ENCODE measurements around the gene UBE2G1.

UBE2G1 gene

GRCh38 chr17:4362141-4362540 is 4.3 kb downstream of the UBE2G1 start:
- H3K9me3 ChIP-seq (replicated peaks in 1 of 2; ENCODE audit: control insufficient read depth in 2 of 2, insufficient read depth in 1 of 2, low read depth in 1 of 2, low read length in 2 of 2) = no peaks in the 10 kb centered on the region
- H3K4me1 ChIP-seq (ENCODE audit: control insufficient read depth in 2 of 2, insufficient read depth in 1 of 2, low read depth in 1 of 2, low read length in 2 of 2) = peaks cover 0 to 2% of the 10 kb centered on the region in 2 donors
- H2AK5ac ChIP-seq (ENCODE audit: low read depth, low read length) = no peak overlapping the region
- no peak overlapping the region for H3K4me2 ChIP-seq (ENCODE audit: insufficient read depth, low read length, poor library complexity, severe bottlenecking)
- H4K8ac ChIP-seq (ENCODE audit: low read depth, low read length) = no peak overlapping the region
- H2BK12ac ChIP-seq (ENCODE audit: low read length) = no peak overlapping the region
- H3K9ac ChIP-seq (ENCODE audit: low read depth, low read length, poor library complexity) = no peak overlapping the region
- H3K18ac ChIP-seq (ENCODE audit: low read length) = no peak overlapping the region
- H3K79me1 ChIP-seq (ENCODE audit: low read depth, low read length) = peaks cover 9% of the 10 kb centered on the region
- peaks cover 0 to 32% of the 10 kb centered on the region in 2 donors for H3K36me3 ChIP-seq (replicated peaks in 1 of 2; ENCODE audit: control insufficient read depth in 2 of 2, insufficient read depth in 2 of 2, low read length in 2 of 2)
- DNase-seq (ENCODE audit: low spot score) = no peak
- H3K4me3 ChIP-seq (ENCODE audit: low read length in 2 of 2) = no peak overlapping the region
- no peak overlapping the region for H3K14ac ChIP-seq (ENCODE audit: low read length)
- H2BK15ac ChIP-seq (ENCODE audit: low read length) = no peak overlapping the region
- no peaks in the 10 kb centered on the region for H3K27me3 ChIP-seq (ENCODE audit: control insufficient read depth in 3 of 3, insufficient read depth in 3 of 3, low read depth in 1 of 3, low read length in 3 of 3)
- H4K91ac ChIP-seq (ENCODE audit: low read depth, low read length, poor library complexity) = no peak overlapping the region
- H3K23ac ChIP-seq (ENCODE audit: low read depth, low read length, poor library complexity) = no peak overlapping the region
- H2AFZ ChIP-seq (ENCODE audit: low read length) = no peak overlapping the region
- H2BK5ac ChIP-seq (ENCODE audit: low read length) = no peak overlapping the region
- no peak overlapping the region for H3K27ac ChIP-seq (replicated peaks; ENCODE audit: low read length)
- H2BK120ac ChIP-seq (ENCODE audit: low read depth, low read length) = no peak overlapping the region
- WGBS, 2 donors (ENCODE audit: extremely low coverage in 2 of 2, insufficient read length in 2 of 2, insufficient replicate concordance in 1 of 2) = no CpG with 5 or more reads among the region's 4 CpGs
- H3K4ac ChIP-seq (ENCODE audit: low read length) = no peak overlapping the region

GRCh38 chr17:4358154-4358553 is 8.3 kb downstream of the UBE2G1 start:
- Histone ChIP-seq H4K8ac (ENCODE audit: low read depth, low read length) (no peak overlapping the region), H3K27me3 (ENCODE audit: control insufficient read depth in 3 of 3, insufficient read depth in 3 of 3, low read depth in 1 of 3, low read length in 3 of 3) (no peaks in the 10 kb centered on the region), H2BK120ac (ENCODE audit: low read depth, low read length) (no peak overlapping the region), H3K9me3 (replicated peaks in 1 of 2; ENCODE audit: control insufficient read depth in 2 of 2, insufficient read depth in 1 of 2, low read depth in 1 of 2, low read length in 2 of 2) (no peaks in the 10 kb centered on the region), H3K79me1 (ENCODE audit: low read depth, low read length) (peaks cover 8% of the 10 kb centered on the region), H4K91ac (ENCODE audit: low read depth, low read length, poor library complexity) (no peak overlapping the region), H3K4me2 (ENCODE audit: insufficient read depth, low read length, poor library complexity, severe bottlenecking) (no peak overlapping the region), H3K18ac (ENCODE audit: low read length) (no peak overlapping the region), H3K4me3 (ENCODE audit: low read length in 2 of 2) (no peak overlapping the region), H2AFZ (ENCODE audit: low read length) (no peak overlapping the region), H2BK5ac (ENCODE audit: low read length) (no peak overlapping the region), H2BK15ac (ENCODE audit: low read length) (no peak overlapping the region), H2AK5ac (ENCODE audit: low read depth, low read length) (no peak overlapping the region), H3K4me1 (ENCODE audit: control insufficient read depth in 2 of 2, insufficient read depth in 1 of 2, low read depth in 1 of 2, low read length in 2 of 2) (no peaks in the 10 kb centered on the region), H3K9ac (ENCODE audit: low read depth, low read length, poor library complexity) (no peak overlapping the region), H3K4ac (ENCODE audit: low read length) (no peak overlapping the region), H3K23ac (ENCODE audit: low read depth, low read length, poor library complexity) (no peak overlapping the region), H3K27ac (replicated peaks; ENCODE audit: low read length) (no peak overlapping the region), H3K14ac (ENCODE audit: low read length) (no peak overlapping the region), H2BK12ac (ENCODE audit: low read length) (no peak overlapping the region), H3K36me3 (replicated peaks in 1 of 2; ENCODE audit: control insufficient read depth in 2 of 2, insufficient read depth in 2 of 2, low read length in 2 of 2) (peaks cover 0 to 33% of the 10 kb centered on the region in 2 donors)
- DNase-seq (ENCODE audit: low spot score) = no peak
- WGBS, 2 donors (ENCODE audit: extremely low coverage in 2 of 2, insufficient read length in 2 of 2, insufficient replicate concordance in 1 of 2) = no CpG with 5 or more reads among the region's 4 CpGs

- Histone ChIP-seq H3K27me3 (ENCODE audit: control insufficient read depth in 3 of 3, insufficient read depth in 3 of 3, low read depth in 1 of 3, low read length in 3 of 3) (no peaks in the 10 kb centered on the region), H2BK12ac (ENCODE audit: low read length) (no peak overlapping the region), H3K4me3 (ENCODE audit: low read length in 2 of 2) (no peak overlapping the region), H3K36me3 (replicated peaks in 1 of 2; ENCODE audit: control insufficient read depth in 2 of 2, insufficient read depth in 2 of 2, low read length in 2 of 2) (peaks cover 0 to 28% of the 10 kb centered on the region in 2 donors), H3K4me2 (ENCODE audit: insufficient read depth, low read length, poor library complexity, severe bottlenecking) (no peak overlapping the region), H3K79me1 (ENCODE audit: low read depth, low read length) (peaks cover 8% of the 10 kb centered on the region), H3K4me1 (ENCODE audit: control insufficient read depth in 2 of 2, insufficient read depth in 1 of 2, low read depth in 1 of 2, low read length in 2 of 2) (no peaks in the 10 kb centered on the region), H4K91ac (ENCODE audit: low read depth, low read length, poor library complexity) (no peak overlapping the region), H2BK5ac (ENCODE audit: low read length) (no peak overlapping the region), H3K27ac (replicated peaks; ENCODE audit: low read length) (no peak overlapping the region), H2AFZ (ENCODE audit: low read length) (no peak overlapping the region), H2BK120ac (ENCODE audit: low read depth, low read length) (no peak overlapping the region), H2AK5ac (ENCODE audit: low read depth, low read length) (no peak overlapping the region), H4K8ac (ENCODE audit: low read depth, low read length) (no peak overlapping the region), H3K4ac (ENCODE audit: low read length) (no peak overlapping the region), H3K14ac (ENCODE audit: low read length) (no peak overlapping the region), H2BK15ac (ENCODE audit: low read length) (no peak overlapping the region), H3K23ac (ENCODE audit: low read depth, low read length, poor library complexity) (no peak overlapping the region), H3K9me3 (replicated peaks in 1 of 2; ENCODE audit: control insufficient read depth in 2 of 2, insufficient read depth in 1 of 2, low read depth in 1 of 2, low read length in 2 of 2) (no peaks in the 10 kb centered on the region), H3K9ac (ENCODE audit: low read depth, low read length, poor library complexity) (no peak overlapping the region), H3K18ac (ENCODE audit: low read length) (no peak overlapping the region)
- WGBS, 2 donors (ENCODE audit: extremely low coverage in 2 of 2, insufficient read length in 2 of 2, insufficient replicate concordance in 1 of 2) = no CpG with 5 or more reads among the region's 1 CpG
- no peak for DNase-seq (ENCODE audit: low spot score)
Measured at GRCh38 chr17:4357671-4358070, 8.8 kb downstream of the UBE2G1 start.

DNA sequence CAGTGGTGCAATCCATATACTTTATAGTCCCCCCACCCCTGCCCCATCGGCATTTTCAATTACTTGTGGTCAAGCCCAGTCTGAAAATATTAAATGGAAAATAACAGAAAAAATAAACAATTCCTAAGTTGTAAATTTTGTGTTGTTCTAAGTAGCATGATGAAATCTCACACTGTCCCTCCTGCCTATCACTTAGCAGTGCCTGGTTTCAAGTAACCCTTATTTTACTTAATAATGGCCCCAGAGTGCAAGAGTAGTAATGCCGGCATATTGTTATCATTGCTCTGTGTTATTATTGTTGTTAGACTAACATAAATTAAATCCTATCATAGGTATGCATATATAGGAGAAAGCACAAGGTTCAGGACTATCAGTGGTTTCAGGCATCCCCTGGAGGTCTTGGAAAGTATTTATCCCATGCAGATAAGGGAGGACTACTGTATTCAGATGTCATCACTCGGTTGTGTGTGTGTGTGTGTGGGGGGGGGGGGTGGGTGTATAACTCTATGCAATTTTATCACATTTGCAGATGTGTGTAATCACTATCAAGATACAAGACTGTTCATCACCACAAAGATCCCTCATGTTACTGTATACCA is 9.3 kb downstream of the UBE2G1 start:
- no peak overlapping the region for H3K9ac ChIP-seq (ENCODE audit: low read depth, low read length, poor library complexity)
- peaks cover 8% of the 10 kb centered on the region for H3K79me1 ChIP-seq (ENCODE audit: low read depth, low read length)
- H3K4me3 ChIP-seq (ENCODE audit: low read length in 2 of 2) = no peak overlapping the region
- H2BK120ac ChIP-seq (ENCODE audit: low read depth, low read length) = no peak overlapping the region
- H3K36me3 ChIP-seq (replicated peaks in 1 of 2; ENCODE audit: control insufficient read depth in 2 of 2, insufficient read depth in 2 of 2, low read length in 2 of 2) = peaks cover 0 to 22% of the 10 kb centered on the region in 2 donors
- no peak overlapping the region for H2AK5ac ChIP-seq (ENCODE audit: low read depth, low read length)
- H2BK15ac ChIP-seq (ENCODE audit: low read length) = no peak overlapping the region
- no peak overlapping the region for H2BK5ac ChIP-seq (ENCODE audit: low read length)
- no peak overlapping the region for H3K4me2 ChIP-seq (ENCODE audit: insufficient read depth, low read length, poor library complexity, severe bottlenecking)
- H2BK12ac ChIP-seq (ENCODE audit: low read length) = no peak overlapping the region
- H3K9me3 ChIP-seq (replicated peaks in 1 of 2; ENCODE audit: control insufficient read depth in 2 of 2, insufficient read depth in 1 of 2, low read depth in 1 of 2, low read length in 2 of 2) = no peaks in the 10 kb centered on the region
- no peak overlapping the region for H3K4ac ChIP-seq (ENCODE audit: low read length)
- no CpG with 5 or more reads among the region's 3 CpGs for WGBS, 2 donors (ENCODE audit: extremely low coverage in 2 of 2, insufficient read length in 2 of 2, insufficient replicate concordance in 1 of 2)
- no peak overlapping the region for H3K23ac ChIP-seq (ENCODE audit: low read depth, low read length, poor library complexity)
- no peak overlapping the region for H2AFZ ChIP-seq (ENCODE audit: low read length)
- no peak overlapping the region for H3K14ac ChIP-seq (ENCODE audit: low read length)
- DNase-seq (ENCODE audit: low spot score) = no peak
- H3K18ac ChIP-seq (ENCODE audit: low read length) = no peak overlapping the region
- no peak overlapping the region for H3K27ac ChIP-seq (replicated peaks; ENCODE audit: low read length)
- H4K91ac ChIP-seq (ENCODE audit: low read depth, low read length, poor library complexity) = no peak overlapping the region
- no peaks in the 10 kb centered on the region for H3K27me3 ChIP-seq (ENCODE audit: control insufficient read depth in 3 of 3, insufficient read depth in 3 of 3, low read depth in 1 of 3, low read length in 3 of 3)
- no peak overlapping the region for H4K8ac ChIP-seq (ENCODE audit: low read depth, low read length)
- H3K4me1 ChIP-seq (ENCODE audit: control insufficient read depth in 2 of 2, insufficient read depth in 1 of 2, low read depth in 1 of 2, low read length in 2 of 2) = no peaks in the 10 kb centered on the region

All from neuronal stem cell (in vitro differentiated cells).